GM18909 (cell line): ENCODE results near the gene TBC1D22A.

Source experiments
- ATAC-seq: cut with Tn5 transposase; IDR thresholded peaks from one replicate; pipeline ENCODE4 v1.9.1; 2021; ENCODE audit warnings: mild to moderate bottlenecking; ENCODE audit not compliant: unreplicated experiment, poor library complexity

TBC1D22A gene

GRCh38 chr22:46896568-46897245, 134.3 kb downstream of the TBC1D22A start:
- ATAC-seq = no peak

- ATAC-seq = no peak
Measured at GRCh38 chr22:46897246-46897623, 134.8 kb downstream of the TBC1D22A start.

- no peak for ATAC-seq
Measured at GRCh38 chr22:46900549-46900948, 138.1 kb downstream of the TBC1D22A start.

- no peak for ATAC-seq
Measured at GRCh38 chr22:46902436-46902835, 140.0 kb downstream of the TBC1D22A start.

GRCh38 chr22:46902998-46903916, 140.8 kb downstream of the TBC1D22A start:
- no peak for ATAC-seq

GRCh38 chr22:46905415-46905814, 143.0 kb downstream of the TBC1D22A start:
- ATAC-seq = no peak

GRCh38 chr22:46905834-46906233, 143.4 kb downstream of the TBC1D22A start:
- ATAC-seq = no peak

- ATAC-seq = no peak
Measured at GRCh38 chr22:46906326-46907045, 144.0 kb downstream of the TBC1D22A start.

- no peak for ATAC-seq
Measured at GRCh38 chr22:46907241-46908215, 145.1 kb downstream of the TBC1D22A start.

GRCh38 chr22:46908641-46909107, 146.2 kb downstream of the TBC1D22A start:
- ATAC-seq = no peak

- ATAC-seq = no peak
Measured at GRCh38 chr22:46909237-46910030, 147.0 kb downstream of the TBC1D22A start.

- ATAC-seq = no peak
Measured at GRCh38 chr22:46910624-46911023, 148.2 kb downstream of the TBC1D22A start.

GRCh38 chr22:46911346-46911745, 148.9 kb downstream of the TBC1D22A start:
- no peak for ATAC-seq

GRCh38 chr22:46913351-46913750, 150.9 kb downstream of the TBC1D22A start:
- no peak for ATAC-seq

GRCh38 chr22:46914481-46914880, 152.0 kb downstream of the TBC1D22A start:
- no peak for ATAC-seq

- no peak for ATAC-seq
Measured at GRCh38 chr22:46914916-46915894, 152.8 kb downstream of the TBC1D22A start.

- ATAC-seq = no peak
Measured at GRCh38 chr22:46915950-46916730, 153.7 kb downstream of the TBC1D22A start.
